Glutamatergic neuron (in vitro differentiated cells): ENCODE data around the gene BOC. TPM values are rescaled to one million over a fixed set of nuclear protein-coding genes. Genes with fewer than 3 reads are reported as not detected.

ENCODE experiments used
- DNase-seq: peaks from one replicate; pipeline ENCODE4 v3.0.0; 2022
- H3K27ac Mint-ChIP-seq: one replicate; pipeline ENCODE4 v1.8.0; 2020; ENCODE audit warnings: mild to moderate bottlenecking, mixed read lengths, inconsistent platforms; ENCODE audit not compliant: unreplicated experiment
- H3K27me3 Mint-ChIP-seq: one replicate; pipeline ENCODE4 v1.8.0; 2020; ENCODE audit warnings: mild to moderate bottlenecking, moderate library complexity, mixed read lengths, inconsistent platforms; ENCODE audit not compliant: unreplicated experiment
- H3K36me3 Mint-ChIP-seq: one replicate; pipeline ENCODE4 v1.8.0; 2020; ENCODE audit warnings: mild to moderate bottlenecking, mixed read lengths, inconsistent platforms; ENCODE audit not compliant: unreplicated experiment
- H3K4me1 Mint-ChIP-seq: one replicate; pipeline ENCODE4 v1.8.0; 2020; ENCODE audit warnings: mild to moderate bottlenecking, low read depth, mixed read lengths, inconsistent platforms; ENCODE audit not compliant: unreplicated experiment
- H3K4me3 Mint-ChIP-seq: one replicate; pipeline ENCODE4 v1.8.0; 2020; ENCODE audit warnings: mild to moderate bottlenecking, mixed read lengths, inconsistent platforms; ENCODE audit not compliant: unreplicated experiment
- H3K9me3 Mint-ChIP-seq: one replicate; pipeline ENCODE4 v1.8.0; 2020; ENCODE audit warnings: mild to moderate bottlenecking, moderate library complexity, mixed read lengths, inconsistent platforms; ENCODE audit not compliant: unreplicated experiment
- total RNA-seq: library from RNA; stranded (reverse); fragmentation: NEBNext Ultra II Directional; extraction: Animal tissue kit (Norgen Biotek cat#: 25700); gene quantifications from one replicate; pipeline ENCODE4 v1.2.1, GENCODE V29; 2021; ENCODE audit not compliant: unreplicated experiment
- TF ChIP-seq, protein P1 (sequence below): fragments of 200-600 bp; sonication (generic); IDR thresholded peaks from one replicate; pipeline ENCODE4 v1.5.0; 2021; ENCODE audit not compliant: partially characterized antibody, unreplicated experiment

BOC gene
- total RNA-seq, 1 donor from 2014 or later, result 32.9 TPM

DNA sequence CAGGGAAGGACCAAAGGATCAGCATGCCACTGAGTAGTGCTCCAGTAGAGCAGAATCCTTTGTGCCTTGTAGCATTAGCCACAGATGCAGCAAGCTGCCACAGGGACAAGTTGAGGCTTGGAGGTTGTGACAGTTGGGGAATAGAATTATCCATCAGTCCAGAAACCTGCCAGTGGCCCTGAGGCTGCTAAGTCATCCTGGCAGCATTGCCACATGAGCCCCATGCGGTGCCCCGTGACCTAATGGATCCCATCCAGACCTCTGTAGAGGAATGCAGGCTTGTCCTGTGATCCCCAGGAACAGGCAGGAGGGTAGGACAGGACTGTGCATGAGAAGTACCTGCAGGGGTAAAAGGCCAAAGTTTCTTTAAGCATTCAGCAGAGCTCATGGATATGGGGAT is 51.7 kb downstream of the BOC start:
- TF ChIP-seq, protein P1, sequence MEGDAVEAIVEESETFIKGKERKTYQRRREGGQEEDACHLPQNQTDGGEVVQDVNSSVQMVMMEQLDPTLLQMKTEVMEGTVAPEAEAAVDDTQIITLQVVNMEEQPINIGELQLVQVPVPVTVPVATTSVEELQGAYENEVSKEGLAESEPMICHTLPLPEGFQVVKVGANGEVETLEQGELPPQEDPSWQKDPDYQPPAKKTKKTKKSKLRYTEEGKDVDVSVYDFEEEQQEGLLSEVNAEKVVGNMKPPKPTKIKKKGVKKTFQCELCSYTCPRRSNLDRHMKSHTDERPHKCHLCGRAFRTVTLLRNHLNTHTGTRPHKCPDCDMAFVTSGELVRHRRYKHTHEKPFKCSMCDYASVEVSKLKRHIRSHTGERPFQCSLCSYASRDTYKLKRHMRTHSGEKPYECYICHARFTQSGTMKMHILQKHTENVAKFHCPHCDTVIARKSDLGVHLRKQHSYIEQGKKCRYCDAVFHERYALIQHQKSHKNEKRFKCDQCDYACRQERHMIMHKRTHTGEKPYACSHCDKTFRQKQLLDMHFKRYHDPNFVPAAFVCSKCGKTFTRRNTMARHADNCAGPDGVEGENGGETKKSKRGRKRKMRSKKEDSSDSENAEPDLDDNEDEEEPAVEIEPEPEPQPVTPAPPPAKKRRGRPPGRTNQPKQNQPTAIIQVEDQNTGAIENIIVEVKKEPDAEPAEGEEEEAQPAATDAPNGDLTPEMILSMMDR, result no peak
- Mint-ChIP-seq H3K4me1 (peaks cover 41% of the 10 kb centered on the region), H3K9me3 (peaks cover 5% of the 10 kb centered on the region), H3K36me3 (peaks cover 6% of the 10 kb centered on the region), H3K27ac (peak overlapping the region; percentile 52), H3K4me3 (no peak overlapping the region), H3K27me3 (peaks cover 4% of the 10 kb centered on the region)
- DNase-seq, result no peak

DNA sequence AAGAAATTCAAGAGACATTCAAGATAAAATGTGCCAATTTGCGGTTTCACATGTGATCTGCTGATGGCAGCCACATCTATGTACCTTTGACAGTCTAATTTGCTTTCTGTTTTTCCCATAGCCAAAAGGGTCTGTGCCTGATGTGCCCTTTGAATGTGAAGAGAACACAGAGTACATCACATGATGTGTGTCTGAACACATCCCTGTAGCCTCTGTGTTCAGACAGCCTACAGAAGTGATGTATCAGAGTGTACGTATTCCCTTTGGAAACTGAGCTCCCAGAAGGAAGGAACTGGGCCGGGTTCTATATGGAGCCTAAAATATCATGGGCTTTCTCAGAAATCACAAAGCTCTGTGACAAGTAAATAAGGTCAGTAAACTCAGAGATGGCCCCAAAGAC is 52.4 kb downstream of the BOC start:
- Mint-ChIP-seq H3K27ac (peak overlapping the region; percentile 93), H3K27me3 (peaks cover 4% of the 10 kb centered on the region), H3K36me3 (peaks cover 6% of the 10 kb centered on the region), H3K4me1 (peaks cover 40% of the 10 kb centered on the region), H3K4me3 (peak overlapping the region; percentile 5), H3K9me3 (peaks cover 7% of the 10 kb centered on the region)
- DNase-seq, result no peak
- TF ChIP-seq, protein P1, result no peak

DNA sequence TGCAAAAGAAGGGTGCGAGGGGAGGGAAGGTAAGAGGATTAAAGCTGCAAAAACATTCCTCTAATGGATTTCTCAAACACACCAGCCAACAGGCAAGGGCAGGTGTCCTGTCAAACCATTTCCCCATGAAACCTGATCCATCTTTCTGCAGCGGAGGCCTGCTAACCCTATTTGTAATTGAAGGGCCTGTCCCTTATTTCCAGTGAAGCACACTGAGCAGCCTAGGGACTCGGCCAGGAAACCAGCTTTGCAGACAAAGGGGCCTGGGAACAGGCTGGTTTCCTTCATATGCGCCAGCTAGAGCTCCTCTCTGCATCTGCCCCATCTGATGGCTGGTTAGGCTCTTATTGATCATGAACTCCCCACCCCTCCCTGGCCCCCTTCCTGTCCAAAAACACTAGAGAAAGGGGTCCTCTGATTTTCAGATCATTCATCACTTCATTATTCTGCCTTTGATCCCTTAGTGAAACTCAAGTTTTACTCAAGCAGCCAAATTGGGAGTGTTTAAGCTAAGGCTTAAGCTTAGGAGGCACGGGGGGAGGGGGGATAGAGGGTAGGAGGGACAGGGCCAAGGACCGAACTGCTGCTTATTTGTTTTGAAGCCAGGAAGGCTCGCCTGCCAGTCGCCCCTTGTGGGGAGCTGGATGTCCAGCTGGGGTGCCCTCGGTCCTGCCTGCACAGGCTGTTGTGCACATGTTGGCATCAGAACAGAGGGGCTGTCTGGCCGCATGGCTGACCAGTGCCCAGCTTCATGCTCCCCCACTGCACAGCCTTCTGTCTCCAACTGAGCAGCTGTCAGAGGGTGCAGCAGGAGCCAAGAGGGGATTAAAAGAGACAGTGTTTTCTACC is 53.1 kb downstream of the BOC start:
- DNase-seq, result peak; percentile 48
- TF ChIP-seq, protein P1, result no peak
- H3K27ac Mint-ChIP-seq, result peak overlapping the region; percentile 93
- H3K4me1 Mint-ChIP-seq, result peaks cover 42% of the 10 kb centered on the region
- H3K36me3 Mint-ChIP-seq, result peaks cover 6% of the 10 kb centered on the region
- H3K9me3 Mint-ChIP-seq, result peaks cover 7% of the 10 kb centered on the region
- peaks cover 4% of the 10 kb centered on the region for H3K27me3 Mint-ChIP-seq
- peak overlapping the region; percentile 27 for H3K4me3 Mint-ChIP-seq

DNA sequence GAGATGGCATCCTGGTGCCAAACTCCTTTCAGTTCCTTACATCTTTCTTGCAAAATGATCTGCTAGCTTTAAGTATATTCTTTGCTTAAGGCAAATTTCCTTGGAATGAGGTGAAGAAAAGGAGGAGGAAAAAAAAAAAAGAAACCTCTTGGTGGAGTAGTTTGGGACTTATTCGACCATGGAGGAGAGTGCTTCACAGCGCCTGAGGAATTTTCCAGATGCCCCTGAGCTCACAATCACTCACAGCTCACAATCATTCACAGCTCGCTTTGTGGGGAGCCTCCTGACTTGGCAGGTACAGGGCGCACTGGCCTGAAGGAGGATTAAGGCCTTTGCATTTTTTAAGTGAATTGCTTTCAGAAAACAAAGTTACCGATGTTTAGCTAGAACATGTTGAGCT is 53.9 kb downstream of the BOC start:
- peaks cover 4% of the 10 kb centered on the region for H3K27me3 Mint-ChIP-seq
- peaks cover 3% of the 10 kb centered on the region for H3K36me3 Mint-ChIP-seq
- H3K9me3 Mint-ChIP-seq, result peaks cover 7% of the 10 kb centered on the region
- peak overlapping the region; percentile 93 for H3K27ac Mint-ChIP-seq
- no peak for DNase-seq
- peak overlapping the region; percentile 27 for H3K4me3 Mint-ChIP-seq
- TF ChIP-seq, protein P1, result no peak
- peaks cover 49% of the 10 kb centered on the region for H3K4me1 Mint-ChIP-seq

DNA sequence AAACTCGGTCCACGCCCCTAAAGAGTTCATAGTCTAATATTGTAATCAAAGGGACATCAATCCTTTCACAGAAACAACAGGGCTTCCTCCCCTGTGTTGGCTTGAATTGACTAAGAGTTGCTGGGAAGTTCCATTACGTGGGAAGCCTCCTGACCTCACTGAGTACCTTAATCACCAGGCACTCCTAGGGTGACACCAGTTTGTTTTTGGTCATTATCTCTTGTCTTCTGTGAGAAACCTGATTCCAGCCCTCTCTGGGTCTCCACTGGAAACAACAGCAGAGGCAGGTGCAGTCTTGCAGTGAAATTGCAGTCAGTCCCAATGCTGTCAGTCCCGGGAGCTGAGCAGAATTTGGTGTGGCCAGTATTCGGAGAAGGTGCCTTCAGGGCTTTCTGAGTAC is 55.4 kb downstream of the BOC start:
- DNase-seq, result no peak
- TF ChIP-seq, protein P1, result no peak
- H3K27me3 Mint-ChIP-seq, result no peaks in the 10 kb centered on the region
- peaks cover 54% of the 10 kb centered on the region for H3K4me1 Mint-ChIP-seq
- H3K9me3 Mint-ChIP-seq, result peaks cover 1% of the 10 kb centered on the region
- H3K4me3 Mint-ChIP-seq, result no peak overlapping the region
- peak overlapping the region; percentile 33 for H3K27ac Mint-ChIP-seq
- H3K36me3 Mint-ChIP-seq, result no peaks in the 10 kb centered on the region
